GM12878 (cell line): ENCODE results near the gene AGBL4. TPM values are rescaled to one million over a fixed set of nuclear protein-coding genes. Genes with fewer than 3 reads are reported as not detected.

Experiments used
- ATAC-seq: fragments of 200-7000 bp; cut with Tn5 transposase; 3 replicates; pipeline ENCODE4 v1.9.1; 2020; ENCODE audit warnings: mild to moderate bottlenecking, moderate library complexity
- BruUV-seq: library from RNA; stranded (reverse); fragments of 400-500 nt; replicated peaks from 2 replicates; lab custom pipeline; 2021; lab: Mats Ljungman, UMichigan
- CTCF ChIA-PET: fragments of 300-600 bp; sonication (Branson Sonifier 250); formaldehyde crosslinking; extraction: SDS; loops from one replicate; lab custom pipeline; 2021; ENCODE audit warnings: inconsistent platforms; lab: Yijun Ruan, JAX
- POLR2A ChIA-PET: fragments of 350-600 bp; formaldehyde crosslinking; extraction: SDS; loops from one replicate; lab custom pipeline; 2021; ENCODE audit warnings: inconsistent platforms; lab: Charles Lee
- RAD21 ChIA-PET: fragments of 300-600 bp; sonication (Branson Sonifier 250); formaldehyde crosslinking; loops from one replicate; lab custom pipeline; 2023; ENCODE audit warnings: antibody characterized with exemption; ENCODE audit not compliant: unreplicated experiment; lab: Charles Lee
- SMC1A ChIA-PET: fragments of 300-600 bp; sonication (Branson Sonifier 250); formaldehyde crosslinking; loops from one replicate; lab custom pipeline; 2023; ENCODE audit not compliant: unreplicated experiment, uncharacterized antibody; lab: Charles Lee
- DNase-seq: peaks from one replicate; pipeline ENCODE4 v3.0.0-alpha.2; 2011; ENCODE audit warnings: low read depth, low spot score
- FAIRE-seq: peaks from 3 replicates; lab custom pipeline; 2011; peaks lifted over from hg19 to GRCh38; lab: Jason Lieb, UNC
- H2AFZ ChIP-seq: 2 replicates; pipeline ENCODE4 v1.6.0; 2011; ENCODE audit warnings: low read depth, low read length, control low read depth; ENCODE audit not compliant: control insufficient read depth
- H3K27ac ChIP-seq: 2 replicates; pipeline ENCODE4 v1.5.1; 2011; ENCODE audit warnings: control low read depth; ENCODE audit not compliant: control insufficient read depth, insufficient read depth
- H3K27me3 ChIP-seq, 2 experiments: replicated peaks in 1 of 2; 2 replicates each; pipeline versions ENCODE4 v1.6.0 to v1.6.1; 2011; ENCODE audit warnings: low read length in 1 of 2; ENCODE audit not compliant: control insufficient read depth in 2 of 2, insufficient read depth in 2 of 2
- H3K36me3 ChIP-seq, 2 experiments: 2 replicates each; pipeline ENCODE4 v1.5.1; 2011; ENCODE audit warnings: low read length in 1 of 2; ENCODE audit not compliant: control insufficient read depth in 2 of 2, insufficient read depth in 2 of 2
- H3K4me1 ChIP-seq: 2 replicates; pipeline ENCODE4 v1.6.1; 2011; ENCODE audit warnings: mild to moderate bottlenecking, low read length, moderate library complexity, mixed read lengths; ENCODE audit not compliant: control insufficient read depth, insufficient read depth
- H3K4me2 ChIP-seq: 2 replicates; pipeline ENCODE4 v1.6.0; 2011; ENCODE audit warnings: control low read depth; ENCODE audit not compliant: control insufficient read depth, insufficient read depth
- H3K4me3 ChIP-seq: fragments of 200-600 bp; sonication (generic); 2 replicates; pipeline ENCODE4 v1.5.1; 2016
- H3K79me2 ChIP-seq: 2 replicates; pipeline ENCODE4 v1.6.0; 2011; ENCODE audit warnings: low read length; ENCODE audit not compliant: control insufficient read depth, insufficient read depth
- H3K9ac ChIP-seq: 2 replicates; pipeline ENCODE4 v1.8.0; 2011; ENCODE audit warnings: low read length, control low read depth, mixed read lengths; ENCODE audit not compliant: control insufficient read depth, insufficient read depth
- H3K9me3 ChIP-seq: replicated peaks from 3 replicates; pipeline ENCODE4 v1.5.1; 2011; ENCODE audit warnings: mild to moderate bottlenecking, low read length; ENCODE audit not compliant: control insufficient read depth, insufficient read depth
- H4K20me1 ChIP-seq: 2 replicates; pipeline ENCODE4 v1.6.0; 2011; ENCODE audit not compliant: control insufficient read depth, insufficient read depth
- ATF2 ChIP-seq: IDR thresholded peaks from 2 replicates; pipeline ENCODE4 v1.6.1; 2012; ENCODE audit warnings: low read length, inconsistent platforms
- E2F8 ChIP-seq: fragments of 450-650 bp; IDR thresholded peaks from 2 replicates; pipeline ENCODE4 v1.6.1; 2018; ENCODE audit warnings: mild to moderate bottlenecking, low read depth, moderate library complexity; ENCODE audit not compliant: partially characterized antibody
- HDAC6 ChIP-seq: fragments of 200-600 bp; sonication (generic); IDR thresholded peaks from one replicate; pipeline ENCODE4 v1.8.0; 2017; ENCODE audit warnings: antibody characterized with exemption; ENCODE audit not compliant: unreplicated experiment
- NKRF ChIP-seq: fragments of 450-650 bp; conservative IDR thresholded peaks from 2 replicates; pipeline ENCODE4 v1.6.1; 2017; ENCODE audit warnings: mild to moderate bottlenecking, moderate library complexity
- NR2C2 ChIP-seq: IDR thresholded peaks from 2 replicates; pipeline ENCODE4 v1.6.1; 2011; ENCODE audit warnings: borderline replicate concordance, low read depth; ENCODE audit not compliant: control insufficient read depth, insufficient read length
- STAT1 ChIP-seq: fragments of 450-650 bp; conservative IDR thresholded peaks from 2 replicates; pipeline ENCODE4 v1.6.1; 2014; ENCODE audit warnings: antibody characterized with exemption, mild to moderate bottlenecking
- SUZ12 ChIP-seq: fragments of 200-600 bp; sonication (generic); IDR thresholded peaks from one replicate; pipeline ENCODE4 v1.6.1; 2018; ENCODE audit warnings: antibody characterized with exemption, mild to moderate bottlenecking; ENCODE audit not compliant: unreplicated experiment
- USF2 ChIP-seq: IDR thresholded peaks from 2 replicates; pipeline ENCODE4 v1.6.1; 2011; ENCODE audit warnings: low read depth, low read length, improper control_type of control experiment, borderline replicate concordance
- WGBS: methylation state at CpG from one replicate; pipeline ENCODE4 v1.1.6; 2016; ENCODE audit warnings: low lambda C conversion rate; ENCODE audit not compliant: insufficient replicate concordance, insufficient coverage; ENCODE audit errors: missing lambda C conversion rate; 5-methylcytosine and 5-hydroxymethylcytosine counted together
- in situ Hi-C: fragments of 300-500 bp; cut with MboI; formaldehyde crosslinking; loops from 9 replicates; pipeline ENCODE4 v1.14.3; 2018; ENCODE audit warnings: mixed read lengths
- intact Hi-C: fragments of 100-400 bp; cut with micrococcal nuclease; formaldehyde crosslinking; loops from one replicate; pipeline ENCODE4 v1.14.2; 2022; ENCODE audit not compliant: unreplicated experiment
- polyA plus RNA-seq, 11 experiments: library from polyadenylated mRNA; depleted of rRNA in 4 of 11; unstranded in 6 of 11; stranded (reverse) in 5 of 11; fragments of >200 nt; fragmentation: Nextera tagmentation in 4 of 11; fragmentation: Illumina TruSeq in 1 of 11; extraction: Ambion mirVana in 4 of 11; extraction: Trizol in 1 of 11; gene quantifications; 1 replicate in 1 of 11; 2 replicates in 10 of 11; pipeline versions ENCODE4 v1.2.1 to v1.2.3, GENCODE V29; 2011 to 2016; ENCODE audit warnings: inconsistent platforms in 2 of 11, missing spikeins in 2 of 11, low read depth in 1 of 11
- total RNA-seq, 4 experiments: library from RNA; depleted of rRNA in 3 of 4; stranded (reverse); fragments of >200 nt in 3 of 4; fragmentation: Illumina TruSeq in 1 of 4; extraction: Trizol in 1 of 4; gene quantifications; 2 replicates each; pipeline versions ENCODE4 v1.2.1 to v1.2.3, GENCODE V29; 2013 to 2021

AGBL4 gene
- total and polyA plus RNA-seq, 10 of the 15 experiments (the other 5 are each of a cell fraction or from before 2014, with no cell fraction given): 0.31 TPM; not detected in 9

- DNase-seq (no peak), ATAC-seq (no peak), FAIRE-seq (no peak)
- Histone ChIP-seq H3K27me3 (no peaks in the 10 kb centered on the region), H4K20me1 (no peaks in the 10 kb centered on the region), H3K27ac (no peak overlapping the region), H2AFZ (no peak overlapping the region), H3K79me2 (no peaks in the 10 kb centered on the region), H3K9me3 (no peaks in the 10 kb centered on the region), H3K4me2 (no peak overlapping the region)
- ChIA-PET POLR2A (no interaction called here), SMC1A (no interaction called here), RAD21 (no interaction called here)
- no TSS peak for BruUV-seq
- 2% methylated on average over 4 of the region's 4 CpGs for WGBS
- intact Hi-C loops: no loop called here
- TF ChIP-seq ATF2: no peak
- no peak for TF ChIP-seq NKRF
- no peak for TF ChIP-seq USF2
- no peak for TF ChIP-seq NR2C2
- no peak for TF ChIP-seq STAT1
- TF ChIP-seq E2F8: no peak
- no peak for TF ChIP-seq SUZ12
- TF ChIP-seq HDAC6: no peak
- TF ChIP-seq, all 136 proteins: peak for 0
- CTCF ChIA-PET: no interaction called here
- Histone ChIP-seq H3K4me1 (no peaks in the 10 kb centered on the region), H3K36me3 (no peaks in the 10 kb centered on the region), H3K9ac (no peak overlapping the region), H3K4me3 (no peak overlapping the region)
- in situ Hi-C loops: no loop called here
Measured at GRCh38 chr1:49339043-49339442, 684.7 kb downstream of the AGBL4 start.
